ENCODE data around the gene NTNG1.

DNA sequence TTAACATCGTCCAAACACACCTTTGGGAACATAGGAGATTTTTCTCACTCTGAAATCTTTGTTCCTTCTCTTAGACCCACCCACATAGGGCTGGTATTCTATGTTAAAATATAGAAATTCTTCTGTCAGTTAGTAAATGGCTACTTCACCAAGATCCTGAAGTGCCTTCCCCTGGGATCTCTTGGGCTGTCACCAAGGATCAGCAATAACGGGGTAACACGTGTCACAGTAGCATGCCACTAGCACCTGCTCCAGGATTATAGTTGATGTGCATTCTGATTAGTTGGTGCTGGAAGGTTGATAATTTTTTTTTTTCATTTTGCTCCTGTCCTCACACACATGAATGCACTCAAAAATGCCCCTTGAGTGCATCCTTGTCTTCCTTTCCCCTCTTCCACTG, 298.7 kb downstream of the NTNG1 start:
- TF ChIP-seq, protein P1, sequence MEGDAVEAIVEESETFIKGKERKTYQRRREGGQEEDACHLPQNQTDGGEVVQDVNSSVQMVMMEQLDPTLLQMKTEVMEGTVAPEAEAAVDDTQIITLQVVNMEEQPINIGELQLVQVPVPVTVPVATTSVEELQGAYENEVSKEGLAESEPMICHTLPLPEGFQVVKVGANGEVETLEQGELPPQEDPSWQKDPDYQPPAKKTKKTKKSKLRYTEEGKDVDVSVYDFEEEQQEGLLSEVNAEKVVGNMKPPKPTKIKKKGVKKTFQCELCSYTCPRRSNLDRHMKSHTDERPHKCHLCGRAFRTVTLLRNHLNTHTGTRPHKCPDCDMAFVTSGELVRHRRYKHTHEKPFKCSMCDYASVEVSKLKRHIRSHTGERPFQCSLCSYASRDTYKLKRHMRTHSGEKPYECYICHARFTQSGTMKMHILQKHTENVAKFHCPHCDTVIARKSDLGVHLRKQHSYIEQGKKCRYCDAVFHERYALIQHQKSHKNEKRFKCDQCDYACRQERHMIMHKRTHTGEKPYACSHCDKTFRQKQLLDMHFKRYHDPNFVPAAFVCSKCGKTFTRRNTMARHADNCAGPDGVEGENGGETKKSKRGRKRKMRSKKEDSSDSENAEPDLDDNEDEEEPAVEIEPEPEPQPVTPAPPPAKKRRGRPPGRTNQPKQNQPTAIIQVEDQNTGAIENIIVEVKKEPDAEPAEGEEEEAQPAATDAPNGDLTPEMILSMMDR (IDR thresholded peaks at IDR 0.05; ENCODE audit: insufficient read depth, low read depth, low read length) = no peak
- no peak for TF ChIP-seq EZH2 (IDR thresholded peaks at IDR 0.05; ENCODE audit: insufficient read depth, low read length)
